ENCODE results near the gene DYNLL1.

GRCh38 chr12:120470150-120470784 lies 25.6 kb upstream of the DYNLL1 start:
- no peak for TF ChIP-seq POLR2A (IDR thresholded peaks at IDR 0.05)
- TF ChIP-seq CTCF (IDR thresholded peaks at IDR 0.05): no peak
- no peak for TF ChIP-seq POLR2AphosphoS5 (IDR thresholded peaks at IDR 0.05)

Measured in gastroesophageal sphincter (tissue), 3 donors.